BJ (cell line): Measurements from ENCODE around the gene LHX5. TPM values are rescaled to one million over a fixed set of nuclear protein-coding genes. Genes with fewer than 3 reads are reported as not detected.

Experiments used
- CTCF ChIA-PET: fragments of 350-600 bp; formaldehyde crosslinking; extraction: SDS; loops from one replicate; lab custom pipeline; 2021; ENCODE audit warnings: antibody characterized with exemption, inconsistent platforms; lab: Yijun Ruan, JAX
- POLR2A ChIA-PET: fragments of 300-600 bp; sonication (Branson Sonifier 250); formaldehyde crosslinking; extraction: SDS; loops from one replicate; lab custom pipeline; 2021; ENCODE audit warnings: antibody characterized with exemption; lab: Charles Lee
- DNase-seq: peaks from one replicate; pipeline ENCODE4 v3.0.0-alpha.2; 2011; ENCODE audit warnings: low read depth
- H3K27me3 ChIP-seq: 2 replicates; pipeline ENCODE4 v1.6.0; 2011; ENCODE audit warnings: low read length; ENCODE audit not compliant: control insufficient read depth, insufficient read depth
- H3K36me3 ChIP-seq: 2 replicates; pipeline ENCODE4 v1.5.1; 2011; ENCODE audit warnings: low read length; ENCODE audit not compliant: control insufficient read depth, insufficient read depth
- H3K4me3 ChIP-seq: 2 replicates; pipeline ENCODE4 v1.5.1; 2011; ENCODE audit warnings: low read depth, mild to moderate bottlenecking, control low read depth, low read length
- CTCF ChIP-seq: IDR thresholded peaks from 2 replicates; pipeline ENCODE4 v1.5.1; 2011; ENCODE audit warnings: low read depth, mild to moderate bottlenecking, control low read depth, inconsistent platforms, low read length, moderate library complexity; ENCODE audit not compliant: insufficient read depth
- polyA plus RNA-seq: library from polyadenylated mRNA; depleted of rRNA; stranded (reverse); fragments of >200 nt; gene quantifications from 2 replicates; pipeline ENCODE4 v1.2.3, GENCODE V29; 2011

The LHX5 gene
- polyA plus RNA-seq, 1 experiment = not detected

DNA sequence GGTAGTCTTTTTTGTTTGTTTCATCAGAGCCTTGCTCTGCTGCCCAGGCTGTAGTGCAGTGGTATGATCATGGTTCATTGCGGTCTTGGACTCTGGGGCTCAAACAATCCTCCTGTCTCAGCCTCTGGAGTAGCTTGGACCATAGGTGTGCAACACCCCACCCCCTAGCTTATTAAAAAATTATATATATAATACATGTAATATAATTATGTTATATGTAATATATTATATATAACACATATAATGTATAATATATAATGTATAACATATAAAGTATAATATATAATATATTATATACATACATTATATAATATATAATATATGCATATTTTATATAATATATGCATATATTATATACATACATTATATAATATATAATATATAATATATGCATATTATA, 21.8 kb downstream of the LHX5 start:
- Histone ChIP-seq H3K27me3 (no peaks in the 10 kb centered on the region; the same call in 1 of the 2 replicates), H3K36me3 (no peaks in the 10 kb centered on the region), H3K4me3 (no peak overlapping the region)
- DNase-seq = no peak
- TF ChIP-seq CTCF = no peak
- ChIA-PET POLR2A (no interaction called here), CTCF (interaction anchor here (0.9 kb wide), 1 partner anchor 12 kb away, joined by 3 read pairs; no protein-coding TSS in a partner anchor)

GRCh38 chr12:113449299-113449698, 22.4 kb downstream of the LHX5 start:
- Histone ChIP-seq H3K27me3 (no peaks in the 10 kb centered on the region; the same call in 1 of the 2 replicates), H3K36me3 (no peaks in the 10 kb centered on the region), H3K4me3 (no peak overlapping the region)
- CTCF ChIA-PET = interaction anchor here (0.9 kb wide), 1 partner anchor 12 kb away, joined by 3 read pairs; no protein-coding TSS in a partner anchor
- no peak for TF ChIP-seq CTCF
- DNase-seq = no peak
- POLR2A ChIA-PET = no interaction called here

GRCh38 chr12:113448873-113449272, 22.8 kb downstream of the LHX5 start:
- no peaks in the 10 kb centered on the region for H3K36me3 ChIP-seq
- no peak for TF ChIP-seq CTCF
- ChIA-PET CTCF (no interaction called here), POLR2A (no interaction called here)
- peaks cover 2% of the 10 kb centered on the region for H3K27me3 ChIP-seq
- no peak overlapping the region for H3K4me3 ChIP-seq
- no peak for DNase-seq

- POLR2A ChIA-PET = no interaction called here
Observed at GRCh38 chr12:113445544-113446171, 26.0 kb downstream of the LHX5 start.

More at GRCh38 chr12:113445544-113446171, 26.0 kb downstream of the LHX5 start:
- Histone ChIP-seq H3K27me3 (peaks cover 7% of the 10 kb centered on the region), H3K36me3 (no peaks in the 10 kb centered on the region), H3K4me3 (no peak overlapping the region)
- no peak for DNase-seq
- CTCF ChIA-PET = interaction anchor here (0.8 to 1.1 kb wide), 3 partner anchors 20 to 466 kb away, joined by 3 to 4 read pairs (median 3); no protein-coding TSS in a partner anchor
- TF ChIP-seq CTCF = no peak
